Measurements from ENCODE around the gene NUDT1.

NUDT1 gene

GRCh38 chr7:2224934-2225333 lies 17.1 kb upstream of the NUDT1 start:
- DNase-seq (ENCODE audit: low read depth): no peak

DNA sequence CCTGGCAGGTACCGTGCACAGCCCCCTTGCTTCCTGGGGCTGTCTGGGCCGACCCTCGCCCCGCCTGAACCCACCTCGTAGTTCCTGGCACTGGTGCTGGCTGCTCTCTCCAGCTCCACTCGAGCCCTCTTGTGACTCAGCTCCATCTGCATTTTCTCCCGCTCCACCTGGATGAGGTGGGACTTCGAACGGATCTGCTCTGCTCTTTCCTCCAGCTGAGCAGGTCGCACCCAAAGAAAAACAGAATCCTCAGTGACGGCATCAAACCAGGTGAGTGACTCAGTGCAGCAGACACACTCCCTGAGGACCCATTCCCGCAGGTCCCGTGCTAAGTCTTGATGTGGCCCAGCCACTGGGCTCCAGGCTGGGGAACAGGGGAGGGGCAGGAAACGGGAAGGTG lies 16.7 kb upstream of the NUDT1 start:
- no peak for DNase-seq (ENCODE audit: low read depth)

GRCh38 chr7:2225830-2226229 lies 16.2 kb upstream of the NUDT1 start:
- DNase-seq (ENCODE audit: low read depth): no peak

DNA sequence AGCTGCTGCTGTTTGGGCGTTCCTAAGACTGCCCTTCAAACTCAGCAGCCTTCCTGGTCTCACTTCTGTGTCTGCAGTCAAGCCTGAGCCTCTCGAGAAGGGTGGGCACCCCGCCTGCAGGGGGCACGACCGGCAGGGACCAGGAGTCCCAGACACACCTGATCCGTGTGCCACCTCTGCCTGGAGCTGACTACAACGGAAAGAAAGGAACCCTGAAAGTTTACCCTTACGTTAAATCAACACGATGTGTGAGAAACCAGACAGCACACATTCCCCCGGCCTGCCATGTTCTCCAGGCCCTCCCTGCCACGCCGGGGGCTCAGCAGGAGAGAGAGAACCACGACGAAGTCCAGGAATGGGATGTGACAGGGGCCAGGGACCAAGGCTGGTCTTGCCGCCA lies 14.3 kb upstream of the NUDT1 start:
- DNase-seq (ENCODE audit: low read depth): no peak

GRCh38 chr7:2228921-2229320 lies 13.1 kb upstream of the NUDT1 start:
- no peak for DNase-seq (ENCODE audit: low read depth)

- DNase-seq (ENCODE audit: low read depth): no peak
Measured at GRCh38 chr7:2229467-2229866, 12.6 kb upstream of the NUDT1 start.

DNA sequence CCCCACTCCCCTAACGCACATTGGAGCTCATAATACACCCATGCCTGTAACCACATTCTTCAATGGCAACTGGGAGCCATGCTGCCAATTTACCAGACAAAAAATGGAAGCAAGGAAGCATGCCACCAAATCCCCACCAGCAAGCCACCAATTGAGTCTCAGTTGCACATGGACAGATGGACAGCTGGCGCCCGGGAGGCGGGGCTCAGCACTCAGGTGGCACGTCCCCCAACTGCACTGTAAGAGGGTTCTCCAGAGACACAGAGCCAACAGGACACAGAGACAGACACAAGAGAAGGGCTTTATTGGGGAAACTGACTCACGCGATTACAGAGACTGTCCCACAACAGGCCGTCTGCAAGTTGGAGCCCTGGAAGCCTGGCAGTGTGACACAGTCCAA lies 11.8 kb upstream of the NUDT1 start:
- DNase-seq (ENCODE audit: low read depth): no peak

- no peak for DNase-seq (ENCODE audit: low read depth)
Measured at GRCh38 chr7:2230882-2231281, 11.1 kb upstream of the NUDT1 start.

- no peak for DNase-seq (ENCODE audit: low read depth)
Measured at GRCh38 chr7:2231992-2232765, 9.8 kb upstream of the NUDT1 start.

DNA sequence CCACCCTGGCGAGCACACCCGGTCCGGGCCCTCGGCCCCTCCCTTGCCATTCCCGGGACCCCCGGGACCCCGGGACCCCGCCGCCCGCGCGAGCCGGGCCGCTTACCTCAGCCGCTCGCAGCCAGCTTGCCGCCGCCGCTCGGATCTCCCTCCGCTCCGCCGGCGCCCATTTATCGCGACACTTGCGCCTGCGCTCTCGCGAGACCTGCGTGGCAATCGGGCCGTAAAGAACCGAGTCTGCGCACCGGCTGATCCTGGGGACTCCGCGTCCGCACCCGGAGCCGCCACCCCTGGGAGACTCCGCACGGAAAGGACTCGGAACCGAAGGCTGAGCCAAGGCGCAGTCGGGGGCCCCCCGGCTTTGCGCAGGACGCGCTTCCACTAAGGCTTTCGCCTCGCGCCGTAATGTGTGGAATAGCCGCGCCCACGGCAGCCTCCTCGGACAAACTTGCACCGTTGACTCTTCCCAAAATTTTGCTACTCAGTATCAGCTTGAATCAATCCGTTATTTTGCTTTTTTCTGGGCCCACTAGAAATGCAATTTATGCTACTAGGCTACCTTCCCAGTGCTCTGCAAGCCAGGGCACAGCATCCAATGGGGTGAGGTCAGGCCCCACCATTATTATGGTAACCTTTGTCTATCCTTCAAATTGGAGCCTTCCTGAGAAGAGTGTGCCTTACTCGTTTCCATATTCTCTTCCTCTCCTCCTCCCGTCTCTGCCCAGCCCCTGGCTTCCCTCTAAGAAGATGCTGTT lies 9.1 kb upstream of the NUDT1 start, which contains the start of gene MAD1L1:
Gene MAD1L1 (minus strand): TSS at position 180 of the 755 bp plus-strand sequence. CDS start 2,812 bp downstream, outside the sequence.
- peak; percentile 84 for DNase-seq (ENCODE audit: low read depth)

DNA sequence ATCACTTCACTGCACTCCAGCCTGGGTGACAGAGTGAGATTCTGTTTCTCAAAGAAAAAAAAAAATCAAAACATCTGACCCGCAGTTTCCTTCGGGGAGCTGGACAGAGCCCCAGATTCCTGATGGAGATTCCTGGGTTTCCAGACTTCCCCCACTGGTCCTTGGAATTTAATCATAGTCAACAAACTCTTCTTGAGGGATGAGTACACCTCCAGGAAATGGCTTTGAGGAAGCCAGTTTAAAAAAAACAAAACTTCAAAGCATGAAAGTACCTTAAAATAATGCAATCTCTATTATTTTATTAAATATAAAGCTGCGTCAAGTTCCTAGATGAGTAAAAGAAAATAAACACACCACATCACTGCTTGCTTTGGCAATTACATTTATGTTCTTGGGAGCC lies 8.1 kb upstream of the NUDT1 start:
- DNase-seq (ENCODE audit: low read depth): no peak

DNA sequence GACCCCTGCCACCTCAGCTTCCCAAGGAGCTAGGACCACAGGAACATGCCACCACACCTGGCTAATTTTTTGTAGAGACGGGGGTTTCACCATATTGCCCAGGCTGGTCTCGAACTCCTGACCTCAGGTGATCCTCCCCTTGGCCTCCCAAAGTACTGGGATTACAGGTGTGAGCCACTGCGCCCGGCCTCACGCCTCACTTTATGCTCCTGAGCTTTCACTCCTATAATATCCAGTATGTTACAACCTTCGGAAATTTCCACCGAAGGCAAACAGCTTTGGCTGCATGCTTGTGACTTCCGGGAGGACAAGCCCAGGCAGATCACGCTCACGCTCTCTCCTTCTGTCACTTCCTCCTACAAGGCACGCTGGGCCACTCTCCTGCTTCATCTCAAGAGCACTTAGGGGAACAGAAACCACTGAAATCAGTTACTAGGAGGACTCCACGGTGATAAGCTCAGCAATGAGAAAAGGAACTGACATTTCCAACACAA lies 4.9 kb upstream of the NUDT1 start:
- DNase-seq (ENCODE audit: low read depth): no peak

- no peak for DNase-seq (ENCODE audit: low read depth)
Measured at GRCh38 chr7:2239242-2239641, 2.8 kb upstream of the NUDT1 start.

DNA sequence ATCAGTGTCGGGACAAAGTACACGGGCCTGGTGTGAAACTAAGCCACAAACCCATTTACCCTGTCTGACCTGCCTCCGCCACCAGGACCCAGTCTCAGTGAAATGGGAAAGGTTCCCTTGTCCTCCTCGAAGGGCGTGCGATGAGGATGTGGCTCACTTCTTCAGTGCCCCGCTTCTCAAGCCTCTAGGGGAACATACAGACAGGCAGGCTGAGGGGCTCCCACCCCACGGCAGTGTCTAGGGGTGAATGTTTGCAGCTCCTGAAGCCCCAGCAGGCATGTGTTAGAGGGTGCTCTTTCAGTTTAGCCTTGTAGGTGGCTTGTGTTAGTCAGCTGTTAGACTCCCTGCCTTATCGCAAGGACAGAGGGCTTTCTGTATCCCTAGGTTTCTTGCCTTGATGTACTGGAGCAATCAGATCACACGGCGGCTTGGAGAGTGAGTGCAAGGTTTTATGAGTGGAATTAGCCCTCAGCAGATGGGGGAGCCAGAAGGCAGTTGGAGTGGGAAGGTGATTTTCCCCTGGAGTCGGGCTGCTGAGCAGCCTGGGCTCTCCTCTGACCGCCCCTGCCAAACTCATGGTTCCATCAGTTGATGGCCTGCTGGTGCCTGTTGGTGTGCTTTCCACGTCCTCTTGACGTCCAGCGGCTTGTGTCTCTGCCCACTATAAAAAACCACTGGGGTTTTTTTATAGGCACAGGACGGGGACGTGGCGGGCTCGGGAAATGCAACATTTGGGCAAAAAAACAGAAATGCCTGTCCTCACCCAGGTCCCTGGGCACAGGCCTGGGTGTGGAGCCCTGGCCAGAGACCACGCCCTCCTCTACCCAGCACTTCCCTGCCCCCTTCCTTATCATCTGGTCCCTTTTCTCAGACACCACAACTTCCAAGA lies 759 bp downstream of the NUDT1 start:
- DNase-seq (ENCODE audit: low read depth): no peak

- DNase-seq (ENCODE audit: low read depth): no peak
Measured at GRCh38 chr7:2243458-2243857, 1.4 kb downstream of the NUDT1 start.

GRCh38 chr7:2244404-2244995 lies 2.5 kb downstream of the NUDT1 start:
- no peak for DNase-seq (ENCODE audit: low read depth)

DNA sequence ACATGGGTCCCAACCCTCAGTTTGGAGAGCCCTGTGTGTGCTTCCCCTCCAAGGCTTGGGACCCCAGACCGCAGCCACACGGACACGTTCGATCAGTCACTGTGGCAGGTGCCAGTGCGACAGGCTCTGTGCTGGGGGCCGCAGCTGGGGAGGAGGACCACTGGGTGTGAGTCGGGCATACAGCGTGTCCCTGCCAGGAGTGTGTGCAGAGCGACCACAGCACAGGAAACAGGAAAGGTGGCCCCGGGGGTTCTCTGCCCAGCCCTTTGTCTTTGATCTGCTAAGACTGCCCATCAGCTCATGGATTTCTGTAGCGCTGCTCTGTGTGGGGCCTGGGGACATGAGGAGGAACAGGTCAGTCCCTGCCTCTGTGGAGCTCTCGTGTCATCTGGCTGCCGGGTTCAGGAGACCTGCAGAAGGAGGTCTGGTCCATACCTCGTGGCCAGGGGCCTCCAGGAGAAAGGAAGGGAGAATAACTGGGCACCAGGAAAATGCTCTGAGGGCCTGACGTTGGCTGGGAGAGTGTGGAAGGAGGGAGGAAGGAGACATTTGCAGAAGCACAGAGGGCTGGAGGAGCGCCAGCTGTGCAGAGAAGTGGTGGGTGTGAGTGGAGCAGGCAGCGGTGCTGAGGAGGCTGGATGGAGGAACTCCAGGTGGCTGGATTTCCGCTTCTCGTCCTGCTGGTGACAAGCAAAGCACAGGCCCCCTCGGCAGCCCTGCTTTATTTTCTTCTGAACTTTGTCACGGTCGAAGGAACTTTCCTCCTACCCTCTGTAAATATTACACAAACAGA lies 4.1 kb downstream of the NUDT1 start:
- no peak for DNase-seq (ENCODE audit: low read depth)

- DNase-seq (ENCODE audit: low read depth): no peak
Measured at GRCh38 chr7:2247141-2247995, 5.3 kb downstream of the NUDT1 start.

DNA sequence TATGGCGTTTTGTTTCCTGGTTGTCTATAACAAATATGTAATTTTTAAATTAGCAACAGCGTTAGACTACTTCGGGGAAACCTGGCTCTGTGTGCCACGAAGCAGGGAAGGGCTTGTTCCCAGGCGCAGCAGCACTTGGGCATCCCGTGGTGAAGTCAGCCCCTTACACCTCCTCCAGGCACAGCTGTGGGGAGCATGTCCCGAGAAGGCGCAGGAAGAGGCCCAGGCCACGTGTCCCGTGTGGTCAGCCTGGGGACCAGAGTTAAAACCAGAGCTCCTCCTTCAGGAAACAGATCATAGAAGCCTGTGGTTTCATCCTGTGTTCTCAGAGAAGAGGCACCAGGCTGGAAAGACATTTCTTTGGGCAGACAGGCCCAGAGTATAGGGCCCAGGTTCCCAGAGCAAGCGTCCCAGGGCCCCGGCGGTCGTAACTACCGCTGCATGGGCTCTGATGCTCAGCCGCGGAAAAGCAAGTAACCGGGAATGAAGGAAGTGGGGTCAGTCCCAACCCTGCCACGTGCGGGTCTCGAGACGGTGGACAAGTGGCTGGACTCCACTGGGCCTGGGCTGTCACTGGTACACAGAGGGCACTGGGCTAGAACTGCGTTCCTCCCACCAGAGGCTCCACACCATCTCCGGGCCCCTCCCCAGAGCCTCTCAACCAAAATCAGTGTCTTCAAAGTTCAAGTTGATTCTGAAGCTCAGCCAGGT lies 7.1 kb downstream of the NUDT1 start:
- peak; percentile 70 for DNase-seq (ENCODE audit: low read depth)
